Neural progenitor cell (in vitro differentiated cells): ENCODE results near the gene GDNF.

Source experiments
- EZH2 ChIP-seq: fragments of 200-600 bp; sonication (generic); IDR thresholded peaks from 2 replicates; pipeline ENCODE4 v1.6.1; 2017; ENCODE audit warnings: antibody characterized with exemption, mild to moderate bottlenecking, moderate library complexity
- TF ChIP-seq, protein P1 (sequence below): fragments of 200-600 bp; sonication (generic); IDR thresholded peaks from 2 replicates; pipeline ENCODE4 v1.5.1; 2017; ENCODE audit warnings: antibody characterized with exemption, mild to moderate bottlenecking

- TF ChIP-seq, protein P1, sequence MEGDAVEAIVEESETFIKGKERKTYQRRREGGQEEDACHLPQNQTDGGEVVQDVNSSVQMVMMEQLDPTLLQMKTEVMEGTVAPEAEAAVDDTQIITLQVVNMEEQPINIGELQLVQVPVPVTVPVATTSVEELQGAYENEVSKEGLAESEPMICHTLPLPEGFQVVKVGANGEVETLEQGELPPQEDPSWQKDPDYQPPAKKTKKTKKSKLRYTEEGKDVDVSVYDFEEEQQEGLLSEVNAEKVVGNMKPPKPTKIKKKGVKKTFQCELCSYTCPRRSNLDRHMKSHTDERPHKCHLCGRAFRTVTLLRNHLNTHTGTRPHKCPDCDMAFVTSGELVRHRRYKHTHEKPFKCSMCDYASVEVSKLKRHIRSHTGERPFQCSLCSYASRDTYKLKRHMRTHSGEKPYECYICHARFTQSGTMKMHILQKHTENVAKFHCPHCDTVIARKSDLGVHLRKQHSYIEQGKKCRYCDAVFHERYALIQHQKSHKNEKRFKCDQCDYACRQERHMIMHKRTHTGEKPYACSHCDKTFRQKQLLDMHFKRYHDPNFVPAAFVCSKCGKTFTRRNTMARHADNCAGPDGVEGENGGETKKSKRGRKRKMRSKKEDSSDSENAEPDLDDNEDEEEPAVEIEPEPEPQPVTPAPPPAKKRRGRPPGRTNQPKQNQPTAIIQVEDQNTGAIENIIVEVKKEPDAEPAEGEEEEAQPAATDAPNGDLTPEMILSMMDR = no peak
- TF ChIP-seq EZH2 = no peak
Observed at GRCh38 chr5:37851305-37851704, 11.5 kb upstream of the GDNF start.
